HG02938 (cell line): ENCODE measurements around the gene LGALS16.
"Not testable (repeated sequence)": the region's sequence is repeated elsewhere in the genome, so short reads cannot be mapped to it uniquely, and the experiment has no call there.

Experiments
- ATAC-seq: cut with Tn5 transposase; IDR thresholded peaks from one replicate; pipeline ENCODE4 v1.9.1; 2021; ENCODE audit warnings: mild to moderate bottlenecking, moderate library complexity; ENCODE audit not compliant: unreplicated experiment

The LGALS16 gene

GRCh38 chr19:39655613-39656012, at the start of gene LGALS16:
LGALS16 (plus strand) TSS chr19:39655913; CDS start chr19:39655962, 49 bp downstream.
- no peak for ATAC-seq

GRCh38 chr19:39607021-39607420, 48.7 kb upstream of the LGALS16 start:
- no peak for ATAC-seq

- no peak for ATAC-seq
These were observed 48.2 kb upstream of the LGALS16 start for GRCh38 chr19:39607561-39607960.

GRCh38 chr19:39613597-39613996, 42.1 kb upstream of the LGALS16 start:
- no peak for ATAC-seq

- no peak for ATAC-seq
These were observed 38.0 kb upstream of the LGALS16 start for GRCh38 chr19:39617745-39618144.

GRCh38 chr19:39623946-39624345, 31.8 kb upstream of the LGALS16 start:
- ATAC-seq = no peak

GRCh38 chr19:39627631-39628030, 28.1 kb upstream of the LGALS16 start:
- not testable (repeated sequence) for ATAC-seq

GRCh38 chr19:39631178-39631577, 24.5 kb upstream of the LGALS16 start:
- no peak for ATAC-seq

- no peak for ATAC-seq
These were observed 24.1 kb upstream of the LGALS16 start for GRCh38 chr19:39631626-39632025.

- ATAC-seq = no peak
These were observed 17.8 kb upstream of the LGALS16 start for GRCh38 chr19:39637891-39638290.

GRCh38 chr19:39641773-39642172, 13.9 kb upstream of the LGALS16 start:
- ATAC-seq = no peak

- no peak for ATAC-seq
These were observed 12.1 kb upstream of the LGALS16 start for GRCh38 chr19:39643591-39643990.

- no peak for ATAC-seq
These were observed 9.8 kb upstream of the LGALS16 start for GRCh38 chr19:39645800-39646411.

GRCh38 chr19:39647918-39648317, 7.8 kb upstream of the LGALS16 start:
- ATAC-seq = no peak

- no peak for ATAC-seq
These were observed 4.1 kb downstream of the LGALS16 start for GRCh38 chr19:39659791-39660190.

GRCh38 chr19:39660661-39661060, 4.9 kb downstream of the LGALS16 start:
- no peak for ATAC-seq

- no peak for ATAC-seq
These were observed 5.9 kb downstream of the LGALS16 start for GRCh38 chr19:39661565-39661964.

GRCh38 chr19:39669860-39670259, 14.1 kb downstream of the LGALS16 start:
- not testable (repeated sequence) for ATAC-seq

- ATAC-seq = no peak
These were observed 15.3 kb downstream of the LGALS16 start for GRCh38 chr19:39670998-39671397.

- no peak for ATAC-seq
These were observed 16.1 kb downstream of the LGALS16 start for GRCh38 chr19:39671739-39672363.

- no peak for ATAC-seq
These were observed 16.8 kb downstream of the LGALS16 start for GRCh38 chr19:39672473-39672872.

GRCh38 chr19:39673862-39674261, 18.1 kb downstream of the LGALS16 start:
- not testable (repeated sequence) for ATAC-seq

GRCh38 chr19:39676004-39676403, 20.3 kb downstream of the LGALS16 start:
- no peak for ATAC-seq
